Adrenal gland (tissue), 5 donors: ENCODE results near the gene ZNF747.

ENCODE experiments used
- CTCF ChIP-seq, 6 experiments: fragments of 450-650 bp in 4 of 6; fragments of 200-600 bp in 2 of 6; sonication (generic) in 1 of 6; IDR thresholded peaks; 1 replicate in 5 of 6; 2 replicates in 1 of 6; pipeline versions ENCODE4 v1.5.1 to v1.8.0; 2016 to 2021; ENCODE audit warnings: antibody characterized with exemption in 6 of 6, mild to moderate bottlenecking in 2 of 6, moderate library complexity in 1 of 6
- POLR2A ChIP-seq, 2 donors: fragments of 450-650 bp; IDR thresholded peaks; one replicate each; pipeline ENCODE4 v1.6.1; 2017; ENCODE audit warnings: antibody characterized with exemption in 2 of 2, mild to moderate bottlenecking in 2 of 2, moderate library complexity in 1 of 2
- donor health status: DM: no; HTN: no; CAD: no.

GRCh38 chr16:30557957-30558788 lies 23.5 kb upstream of the ZNF747 start, which contains the start of gene ZNF764:
- TF ChIP-seq CTCF (IDR thresholded peaks at IDR 0.05): peak in 2 of 6 experiments; percentile 1 to 4
- peak; percentile 37 to 70 for TF ChIP-seq POLR2A (IDR thresholded peaks at IDR 0.05)
